Chondrocyte (in vitro differentiated cells): ENCODE measurements around the gene NPW. TPM values are rescaled to one million over a fixed set of nuclear protein-coding genes. Genes with fewer than 3 reads are reported as not detected.
A peak's percentile ranks its signal among the peaks of the same experiment; 100 is the strongest.

Experiments
- DNase-seq: peaks from one replicate; pipeline ENCODE4 v3.0.0; 2021; ENCODE audit warnings: mixed read lengths, low spot score
- H3K27ac Mint-ChIP-seq: one replicate; pipeline ENCODE4 v1.8.0; 2021; ENCODE audit warnings: mild to moderate bottlenecking, moderate library complexity, mixed read lengths; ENCODE audit not compliant: unreplicated experiment
- H3K27me3 Mint-ChIP-seq: 2 replicates; pipeline ENCODE4 v1.8.0; 2021; ENCODE audit warnings: low read depth, mixed read lengths
- H3K36me3 Mint-ChIP-seq: 2 replicates; pipeline ENCODE4 v1.8.0; 2021; ENCODE audit warnings: low read depth, mixed read lengths
- H3K4me1 Mint-ChIP-seq: 2 replicates; pipeline ENCODE4 v1.8.0; 2021; ENCODE audit warnings: low read depth, mild to moderate bottlenecking, mixed read lengths
- H3K4me3 Mint-ChIP-seq: one replicate; pipeline ENCODE4 v1.8.0; 2021; ENCODE audit warnings: mild to moderate bottlenecking, moderate library complexity, mixed read lengths; ENCODE audit not compliant: unreplicated experiment
- H3K9me3 Mint-ChIP-seq: 2 replicates; pipeline ENCODE4 v1.8.0; 2021; ENCODE audit warnings: low read depth, mixed read lengths
- total RNA-seq: library from RNA; stranded (reverse); gene quantifications from 3 replicates; pipeline ENCODE4 v1.2.1, GENCODE V29; 2021
- TF ChIP-seq, protein P1 (sequence below): fragments of 200-600 bp; sonication (generic); IDR thresholded peaks from 2 replicates; pipeline ENCODE4 v1.5.0; 2021; ENCODE audit warnings: antibody characterized with exemption, mild to moderate bottlenecking, moderate library complexity

NPW gene
- total RNA-seq, 1 donor from 2014 or later = 2.5 TPM

- TF ChIP-seq, protein P1, sequence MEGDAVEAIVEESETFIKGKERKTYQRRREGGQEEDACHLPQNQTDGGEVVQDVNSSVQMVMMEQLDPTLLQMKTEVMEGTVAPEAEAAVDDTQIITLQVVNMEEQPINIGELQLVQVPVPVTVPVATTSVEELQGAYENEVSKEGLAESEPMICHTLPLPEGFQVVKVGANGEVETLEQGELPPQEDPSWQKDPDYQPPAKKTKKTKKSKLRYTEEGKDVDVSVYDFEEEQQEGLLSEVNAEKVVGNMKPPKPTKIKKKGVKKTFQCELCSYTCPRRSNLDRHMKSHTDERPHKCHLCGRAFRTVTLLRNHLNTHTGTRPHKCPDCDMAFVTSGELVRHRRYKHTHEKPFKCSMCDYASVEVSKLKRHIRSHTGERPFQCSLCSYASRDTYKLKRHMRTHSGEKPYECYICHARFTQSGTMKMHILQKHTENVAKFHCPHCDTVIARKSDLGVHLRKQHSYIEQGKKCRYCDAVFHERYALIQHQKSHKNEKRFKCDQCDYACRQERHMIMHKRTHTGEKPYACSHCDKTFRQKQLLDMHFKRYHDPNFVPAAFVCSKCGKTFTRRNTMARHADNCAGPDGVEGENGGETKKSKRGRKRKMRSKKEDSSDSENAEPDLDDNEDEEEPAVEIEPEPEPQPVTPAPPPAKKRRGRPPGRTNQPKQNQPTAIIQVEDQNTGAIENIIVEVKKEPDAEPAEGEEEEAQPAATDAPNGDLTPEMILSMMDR = no peak
- Mint-ChIP-seq H3K9me3 (no peaks in the 10 kb centered on the region), H3K27ac (peak overlapping the region; percentile 41), H3K4me1 (peaks cover 25% of the 10 kb centered on the region), H3K36me3 (no peaks in the 10 kb centered on the region), H3K4me3 (peak overlapping the region; percentile 71), H3K27me3 (peaks cover 13% of the 10 kb centered on the region)
- no peak for DNase-seq
These were observed 3.1 kb downstream of the NPW start for GRCh38 chr16:2022723-2023091.

GRCh38 chr16:2023092-2024031, 3.8 kb downstream of the NPW start:
- TF ChIP-seq, protein P1 = peak; percentile 98
- Mint-ChIP-seq H3K27ac (peak overlapping the region; percentile 45), H3K27me3 (peaks cover 13% of the 10 kb centered on the region), H3K4me3 (peak overlapping the region; percentile 71), H3K9me3 (no peaks in the 10 kb centered on the region), H3K4me1 (peaks cover 31% of the 10 kb centered on the region), H3K36me3 (no peaks in the 10 kb centered on the region)
- no peak for DNase-seq

- peaks cover 37% of the 10 kb centered on the region for H3K4me1 Mint-ChIP-seq
- H3K4me3 Mint-ChIP-seq = no peak overlapping the region
- peak overlapping the region; percentile 17 for H3K27ac Mint-ChIP-seq
- H3K36me3 Mint-ChIP-seq = no peaks in the 10 kb centered on the region
- TF ChIP-seq, protein P1 = no peak
- H3K9me3 Mint-ChIP-seq = no peaks in the 10 kb centered on the region
- peaks cover 10% of the 10 kb centered on the region for H3K27me3 Mint-ChIP-seq
- no peak for DNase-seq
These were observed 4.4 kb downstream of the NPW start for GRCh38 chr16:2024032-2024420.

DNA sequence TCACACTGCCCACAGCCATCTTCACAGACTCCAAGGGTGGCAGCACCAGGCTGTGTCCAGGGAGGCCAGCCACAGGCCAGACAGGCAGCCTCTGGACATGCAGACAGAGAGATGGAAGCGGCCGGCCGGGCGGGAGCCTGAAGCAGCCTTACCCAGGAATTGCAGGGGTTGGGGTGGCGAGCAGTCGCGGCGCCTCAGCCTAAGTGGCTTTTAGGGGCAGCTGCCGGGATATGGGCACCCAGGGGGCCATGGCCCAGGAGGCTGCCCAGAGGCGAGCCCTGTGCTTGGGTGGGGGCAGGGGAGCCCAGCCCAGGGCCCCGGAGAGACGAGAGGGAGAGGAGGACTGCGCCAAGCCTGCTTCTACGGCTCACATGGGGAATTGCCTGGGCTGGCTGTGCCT, 5.7 kb downstream of the NPW start:
- Mint-ChIP-seq H3K27me3 (peaks cover 9% of the 10 kb centered on the region), H3K27ac (no peak overlapping the region), H3K4me1 (peaks cover 37% of the 10 kb centered on the region), H3K4me3 (no peak overlapping the region), H3K9me3 (no peaks in the 10 kb centered on the region), H3K36me3 (no peaks in the 10 kb centered on the region)
- DNase-seq = no peak
- TF ChIP-seq, protein P1 = no peak

DNA sequence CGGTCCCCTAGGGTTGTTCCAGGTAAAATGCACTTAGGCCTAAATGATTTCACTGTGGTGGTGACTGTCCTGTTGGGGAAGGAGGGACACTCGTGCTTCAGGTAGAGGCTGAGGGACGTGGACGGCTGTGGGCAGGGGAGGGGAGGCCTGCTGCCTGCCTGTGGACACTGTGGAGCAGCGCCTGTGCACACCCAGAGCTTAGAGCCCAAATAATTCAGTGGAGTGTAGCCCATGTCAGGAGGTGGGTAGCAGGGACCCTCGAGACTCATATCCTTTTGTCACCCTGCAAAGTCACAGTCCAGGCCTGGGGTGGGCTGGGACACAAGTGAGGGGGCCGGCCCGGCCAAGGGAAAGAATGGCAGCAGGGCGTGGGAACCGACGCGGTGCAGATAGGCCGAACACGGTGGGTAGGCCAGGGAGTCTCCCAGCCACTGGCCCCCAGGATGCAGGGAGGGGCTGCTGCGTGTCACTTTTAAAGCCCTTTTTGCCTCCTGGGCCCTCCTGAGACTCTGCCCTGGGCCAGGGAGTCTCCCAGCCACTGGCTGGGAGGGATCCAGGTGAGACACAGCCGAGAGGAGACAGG, 6.4 kb downstream of the NPW start:
- Mint-ChIP-seq H3K9me3 (no peaks in the 10 kb centered on the region), H3K27ac (no peak overlapping the region), H3K36me3 (no peaks in the 10 kb centered on the region), H3K27me3 (peaks cover 4% of the 10 kb centered on the region), H3K4me3 (peak overlapping the region; percentile 28), H3K4me1 (peaks cover 38% of the 10 kb centered on the region)
- TF ChIP-seq, protein P1 = no peak
- DNase-seq = no peak
